ENCODE measurements around the gene KIAA0232.

KIAA0232 gene

GRCh38 chr4:6856391-6856790, 73.9 kb downstream of the KIAA0232 start:
- H3K27ac ChIP-seq (ENCODE audit: low read length) = no peak overlapping the region
- H3K79me2 ChIP-seq (ENCODE audit: low read length) = peaks cover 6% of the 10 kb centered on the region
- DNase-seq = no peak
- no peaks in the 10 kb centered on the region; the same call in 1 of the 2 replicates for H3K36me3 ChIP-seq (replicated peaks; ENCODE audit: insufficient read depth, low read length)
- H3K27me3 ChIP-seq (replicated peaks; ENCODE audit: insufficient read depth, low read length) = no peaks in the 10 kb centered on the region
- H3K4me1 ChIP-seq (ENCODE audit: low read length) = no peaks in the 10 kb centered on the region
- no peaks in the 10 kb centered on the region for H4K20me1 ChIP-seq (ENCODE audit: insufficient read depth, low read length)
- H3K4me2 ChIP-seq (ENCODE audit: low read depth, low read length) = no peak overlapping the region
- H3K9me3 ChIP-seq (replicated peaks; ENCODE audit: insufficient read depth, low read length) = no peaks in the 10 kb centered on the region
- no peak overlapping the region for H2AFZ ChIP-seq (ENCODE audit: low read length)
- no peak for TF ChIP-seq CTCF (IDR thresholded peaks at IDR 0.05; ENCODE audit: low read length)
- TF ChIP-seq EZH2phosphoT487 (IDR thresholded peaks at IDR 0.05; ENCODE audit: low read length) = no peak
- no peak for TF ChIP-seq EZH2 (optimal IDR thresholded peaks at IDR 0.05; ENCODE audit: low read depth, low read length)
- no peaks in the 10 kb centered on the region for H3K9me2 ChIP-seq (replicated peaks; ENCODE audit: insufficient read depth, low read length)
- H3F3A ChIP-seq (ENCODE audit: insufficient read depth, low read length) = no peaks in the 10 kb centered on the region
- no peak overlapping the region for H3K9ac ChIP-seq (ENCODE audit: low read length)
- H3K4me3 ChIP-seq (ENCODE audit: low read length) = no peak overlapping the region

GRCh38 chr4:6857009-6857882, 74.7 kb downstream of the KIAA0232 start:
- H3F3A ChIP-seq (ENCODE audit: insufficient read depth, low read length) = no peaks in the 10 kb centered on the region
- H3K27ac ChIP-seq (ENCODE audit: low read length) = no peak overlapping the region
- H3K9me3 ChIP-seq (replicated peaks; ENCODE audit: insufficient read depth, low read length) = no peaks in the 10 kb centered on the region
- H3K4me3 ChIP-seq (ENCODE audit: low read length) = no peak overlapping the region
- H3K27me3 ChIP-seq (replicated peaks; ENCODE audit: insufficient read depth, low read length) = no peaks in the 10 kb centered on the region
- no peaks in the 10 kb centered on the region for H3K9me2 ChIP-seq (replicated peaks; ENCODE audit: insufficient read depth, low read length)
- H3K4me1 ChIP-seq (ENCODE audit: low read length) = no peaks in the 10 kb centered on the region
- no peaks in the 10 kb centered on the region for H4K20me1 ChIP-seq (ENCODE audit: insufficient read depth, low read length)
- DNase-seq = no peak
- H3K36me3 ChIP-seq (replicated peaks; ENCODE audit: insufficient read depth, low read length) = peaks cover 7% of the 10 kb centered on the region; the same call in 1 of the 2 replicates
- H3K79me2 ChIP-seq (ENCODE audit: low read length) = peaks cover 6% of the 10 kb centered on the region
- no peak overlapping the region for H3K9ac ChIP-seq (ENCODE audit: low read length)
- TF ChIP-seq EZH2phosphoT487 (IDR thresholded peaks at IDR 0.05; ENCODE audit: low read length) = no peak
- no peak for TF ChIP-seq CTCF (IDR thresholded peaks at IDR 0.05; ENCODE audit: low read length)
- TF ChIP-seq EZH2 (optimal IDR thresholded peaks at IDR 0.05; ENCODE audit: low read depth, low read length) = no peak
- H3K4me2 ChIP-seq (ENCODE audit: low read depth, low read length) = no peak overlapping the region
- H2AFZ ChIP-seq (ENCODE audit: low read length) = no peak overlapping the region

GRCh38 chr4:6858997-6859396, 76.5 kb downstream of the KIAA0232 start:
- no peak overlapping the region for H3K27ac ChIP-seq (ENCODE audit: low read length)
- peaks cover 7% of the 10 kb centered on the region; the same call in 1 of the 2 replicates for H3K36me3 ChIP-seq (replicated peaks; ENCODE audit: insufficient read depth, low read length)
- DNase-seq = no peak
- no peak for TF ChIP-seq CTCF (IDR thresholded peaks at IDR 0.05; ENCODE audit: low read length)
- TF ChIP-seq EZH2phosphoT487 (IDR thresholded peaks at IDR 0.05; ENCODE audit: low read length) = no peak
- TF ChIP-seq EZH2 (optimal IDR thresholded peaks at IDR 0.05; ENCODE audit: low read depth, low read length) = no peak
- no peaks in the 10 kb centered on the region for H3K9me3 ChIP-seq (replicated peaks; ENCODE audit: insufficient read depth, low read length)
- no peaks in the 10 kb centered on the region for H3K9me2 ChIP-seq (replicated peaks; ENCODE audit: insufficient read depth, low read length)
- no peak overlapping the region for H3K4me2 ChIP-seq (ENCODE audit: low read depth, low read length)
- H3K27me3 ChIP-seq (replicated peaks; ENCODE audit: insufficient read depth, low read length) = no peaks in the 10 kb centered on the region
- H3K4me3 ChIP-seq (ENCODE audit: low read length) = no peak overlapping the region
- H4K20me1 ChIP-seq (ENCODE audit: insufficient read depth, low read length) = no peaks in the 10 kb centered on the region
- no peaks in the 10 kb centered on the region for H3F3A ChIP-seq (ENCODE audit: insufficient read depth, low read length)
- no peak overlapping the region for H2AFZ ChIP-seq (ENCODE audit: low read length)
- peaks cover 6% of the 10 kb centered on the region for H3K79me2 ChIP-seq (ENCODE audit: low read length)
- H3K4me1 ChIP-seq (ENCODE audit: low read length) = no peaks in the 10 kb centered on the region
- H3K9ac ChIP-seq (ENCODE audit: low read length) = no peak overlapping the region
